Adrenal gland (tissue), 5 donors: Measurements from ENCODE around the gene PDCD1.

Experiments
- POLR2A ChIP-seq, 2 donors: fragments of 450-650 bp; IDR thresholded peaks; one replicate each; pipeline ENCODE4 v1.6.1; 2017; ENCODE audit warnings: antibody characterized with exemption in 2 of 2, mild to moderate bottlenecking in 2 of 2, moderate library complexity in 1 of 2
- TF ChIP-seq, protein P1 (sequence below), 6 experiments: fragments of 450-650 bp in 4 of 6; fragments of 200-600 bp in 2 of 6; sonication (generic) in 1 of 6; IDR thresholded peaks; 1 replicate in 5 of 6; 2 replicates in 1 of 6; pipeline versions ENCODE4 v1.5.1 to v1.8.0; 2016 to 2021; ENCODE audit warnings: antibody characterized with exemption in 6 of 6, mild to moderate bottlenecking in 2 of 6, moderate library complexity in 1 of 6
- donor health status: DM: no; HTN: no; CAD: no.

- TF ChIP-seq, protein P1, sequence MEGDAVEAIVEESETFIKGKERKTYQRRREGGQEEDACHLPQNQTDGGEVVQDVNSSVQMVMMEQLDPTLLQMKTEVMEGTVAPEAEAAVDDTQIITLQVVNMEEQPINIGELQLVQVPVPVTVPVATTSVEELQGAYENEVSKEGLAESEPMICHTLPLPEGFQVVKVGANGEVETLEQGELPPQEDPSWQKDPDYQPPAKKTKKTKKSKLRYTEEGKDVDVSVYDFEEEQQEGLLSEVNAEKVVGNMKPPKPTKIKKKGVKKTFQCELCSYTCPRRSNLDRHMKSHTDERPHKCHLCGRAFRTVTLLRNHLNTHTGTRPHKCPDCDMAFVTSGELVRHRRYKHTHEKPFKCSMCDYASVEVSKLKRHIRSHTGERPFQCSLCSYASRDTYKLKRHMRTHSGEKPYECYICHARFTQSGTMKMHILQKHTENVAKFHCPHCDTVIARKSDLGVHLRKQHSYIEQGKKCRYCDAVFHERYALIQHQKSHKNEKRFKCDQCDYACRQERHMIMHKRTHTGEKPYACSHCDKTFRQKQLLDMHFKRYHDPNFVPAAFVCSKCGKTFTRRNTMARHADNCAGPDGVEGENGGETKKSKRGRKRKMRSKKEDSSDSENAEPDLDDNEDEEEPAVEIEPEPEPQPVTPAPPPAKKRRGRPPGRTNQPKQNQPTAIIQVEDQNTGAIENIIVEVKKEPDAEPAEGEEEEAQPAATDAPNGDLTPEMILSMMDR (IDR thresholded peaks at IDR 0.05): no peak
- TF ChIP-seq POLR2A (IDR thresholded peaks at IDR 0.05): no peak
Observed at GRCh38 chr2:241884951-241885290, 26.2 kb upstream of the PDCD1 start.
